ENCODE data around the gene FAM9C.

Gene FAM9C

GRCh38 chrX:13007519-13008188 is 36.8 kb downstream of the FAM9C start:
- no peak for DNase-seq (ENCODE audit: low read depth in 2 of 2)

GRCh38 chrX:13005661-13006473 is 38.6 kb downstream of the FAM9C start:
- no peak for DNase-seq (ENCODE audit: low read depth in 2 of 2)

- no peak for DNase-seq (ENCODE audit: low read depth in 2 of 2)
Observed at GRCh38 chrX:13001961-13002671, 42.3 kb downstream of the FAM9C start.

- no peak for DNase-seq (ENCODE audit: low read depth in 2 of 2)
Observed at GRCh38 chrX:13001097-13001496, 43.3 kb downstream of the FAM9C start.

GRCh38 chrX:13000301-13000811 is 44.1 kb downstream of the FAM9C start:
- DNase-seq (ENCODE audit: low read depth in 2 of 2) = no peak

- no peak for DNase-seq (ENCODE audit: low read depth in 2 of 2)
Observed at GRCh38 chrX:12999422-12999821, 45.0 kb downstream of the FAM9C start.

- no peak for DNase-seq (ENCODE audit: low read depth in 2 of 2)
Observed at GRCh38 chrX:12997906-12998687, 46.3 kb downstream of the FAM9C start.

- DNase-seq (ENCODE audit: low read depth in 2 of 2) = no peak
Observed at GRCh38 chrX:12996934-12997435, 47.4 kb downstream of the FAM9C start.

GRCh38 chrX:12994321-12994720 is 50.1 kb downstream of the FAM9C start:
- no peak for DNase-seq (ENCODE audit: low read depth in 2 of 2)

GRCh38 chrX:12993826-12994225 is 50.6 kb downstream of the FAM9C start:
- no peak for DNase-seq (ENCODE audit: low read depth in 2 of 2)

GRCh38 chrX:12992544-12993118 is 51.8 kb downstream of the FAM9C start:
- DNase-seq (ENCODE audit: low read depth in 2 of 2) = no peak

GRCh38 chrX:12991575-12991974 is 52.8 kb downstream of the FAM9C start:
- no peak for DNase-seq (ENCODE audit: low read depth in 2 of 2)

- DNase-seq (ENCODE audit: low read depth in 2 of 2) = no peak
Observed at GRCh38 chrX:12989461-12989860, 55.0 kb downstream of the FAM9C start.

GRCh38 chrX:12988797-12989196 is 55.6 kb downstream of the FAM9C start:
- DNase-seq (ENCODE audit: low read depth in 2 of 2) = no peak

- DNase-seq (ENCODE audit: low read depth in 2 of 2) = no peak
Observed at GRCh38 chrX:12987900-12988594, 56.4 kb downstream of the FAM9C start.

GRCh38 chrX:12987340-12987739 is 57.1 kb downstream of the FAM9C start:
- no peak for DNase-seq (ENCODE audit: low read depth in 2 of 2)

- no peak for DNase-seq (ENCODE audit: low read depth in 2 of 2)
Observed at GRCh38 chrX:12986886-12987285, 57.5 kb downstream of the FAM9C start.

- DNase-seq (ENCODE audit: low read depth in 2 of 2) = no peak
Observed at GRCh38 chrX:12986164-12986779, 58.1 kb downstream of the FAM9C start.

Data from stimulated activated CD8-positive, alpha-beta memory T cell treated with anti-CD3 and anti-CD28 coated beads, Interleukin-7, amount 100 ng/mL, for 1 hour (primary cell).